H1 (cell line): ENCODE data around the gene PPP2R3A. TPM values are rescaled to one million over a fixed set of nuclear protein-coding genes. Genes with fewer than 3 reads are reported as not detected.

Experiments used
- ZNF274 ChIP-seq: IDR thresholded peaks from 2 replicates; pipeline ENCODE4 v1.7.0; 2012; ENCODE audit warnings: low read length, borderline replicate concordance; ENCODE audit errors: extremely low read depth
- polyA plus RNA-seq, 7 experiments: library from polyadenylated mRNA; depleted of rRNA in 3 of 7; stranded (reverse) in 5 of 7; unstranded in 2 of 7; fragments of >200 nt in 5 of 7; fragments of 200-250 nt in 2 of 7; gene quantifications; 1 replicate in 5 of 7; 2 replicates in 1 of 7; 4 replicates in 1 of 7; pipeline versions ENCODE4 v1.2.1 to v1.2.3, GENCODE V29; 2011 to 2013; ENCODE audit warnings: missing spikeins in 2 of 7, mixed read lengths in 2 of 7
- total RNA-seq: library from RNA; stranded (reverse); fragmentation: NEBNext Ultra II Directional; extraction: Animal tissue kit (Norgen Biotek cat#: 25700); gene quantifications from 2 replicates; pipeline ENCODE4 v1.2.1, GENCODE V29; 2021

PPP2R3A gene
- total and polyA plus RNA-seq, 2 of the 8 experiments (the other 6 are each of a cell fraction or from before 2014, with no cell fraction given) = 4.1 to 15.2 TPM

GRCh38 chr3:135917076-135917475 lies 48.5 kb upstream of the PPP2R3A start (continued):
- TF ChIP-seq ZNF274 = no peak
